Measurements from ENCODE around the gene BMS1. TPM values are rescaled to one million over a fixed set of nuclear protein-coding genes. Genes with fewer than 3 reads are reported as not detected.

BMS1 gene
- total and polyA plus RNA-seq, 8 donors = 4.1 to 9.3 (median 6.9) TPM

DNA sequence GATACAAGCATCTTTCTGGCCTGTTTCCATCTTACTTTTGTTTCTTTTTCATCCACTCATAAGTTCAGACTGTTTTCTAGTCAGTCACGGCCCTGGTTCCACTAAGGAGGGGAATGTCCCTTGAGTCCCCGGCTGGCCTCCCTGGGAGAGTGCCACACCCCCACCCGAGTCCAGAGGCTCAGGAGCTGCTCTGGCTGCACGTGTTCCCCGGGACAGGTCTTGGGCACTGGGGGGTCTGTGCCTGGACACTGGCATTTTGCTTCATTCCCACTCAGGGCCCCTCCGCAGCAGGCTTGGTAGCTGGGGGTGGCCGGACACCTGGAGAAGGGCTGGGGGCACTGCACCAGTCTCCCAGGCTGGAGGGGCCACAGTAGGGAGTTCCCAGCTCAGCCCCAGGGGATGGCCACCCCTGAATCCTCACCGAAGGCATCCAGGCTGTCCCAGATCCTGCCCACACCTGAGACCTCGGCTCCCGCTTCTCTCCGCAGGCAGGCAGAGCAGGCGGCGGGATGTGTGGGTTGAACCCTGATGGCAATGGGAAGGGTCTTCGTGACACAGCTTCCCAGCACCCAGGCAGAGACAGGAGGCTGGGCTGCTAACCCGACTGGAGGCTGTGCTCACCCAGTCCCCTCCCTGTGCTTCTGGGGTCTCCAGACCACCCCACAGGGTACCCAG is 92.3 kb downstream of the BMS1 start:
- TF ChIP-seq, protein P1, sequence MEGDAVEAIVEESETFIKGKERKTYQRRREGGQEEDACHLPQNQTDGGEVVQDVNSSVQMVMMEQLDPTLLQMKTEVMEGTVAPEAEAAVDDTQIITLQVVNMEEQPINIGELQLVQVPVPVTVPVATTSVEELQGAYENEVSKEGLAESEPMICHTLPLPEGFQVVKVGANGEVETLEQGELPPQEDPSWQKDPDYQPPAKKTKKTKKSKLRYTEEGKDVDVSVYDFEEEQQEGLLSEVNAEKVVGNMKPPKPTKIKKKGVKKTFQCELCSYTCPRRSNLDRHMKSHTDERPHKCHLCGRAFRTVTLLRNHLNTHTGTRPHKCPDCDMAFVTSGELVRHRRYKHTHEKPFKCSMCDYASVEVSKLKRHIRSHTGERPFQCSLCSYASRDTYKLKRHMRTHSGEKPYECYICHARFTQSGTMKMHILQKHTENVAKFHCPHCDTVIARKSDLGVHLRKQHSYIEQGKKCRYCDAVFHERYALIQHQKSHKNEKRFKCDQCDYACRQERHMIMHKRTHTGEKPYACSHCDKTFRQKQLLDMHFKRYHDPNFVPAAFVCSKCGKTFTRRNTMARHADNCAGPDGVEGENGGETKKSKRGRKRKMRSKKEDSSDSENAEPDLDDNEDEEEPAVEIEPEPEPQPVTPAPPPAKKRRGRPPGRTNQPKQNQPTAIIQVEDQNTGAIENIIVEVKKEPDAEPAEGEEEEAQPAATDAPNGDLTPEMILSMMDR (IDR thresholded peaks at IDR 0.05) = no peak
- no peak for ATAC-seq
- Histone ChIP-seq H3K27ac (no peak overlapping the region), H3K4me1 (no peaks in the 10 kb centered on the region), H3K36me3 (no peaks in the 10 kb centered on the region), H3K27me3 (no peaks in the 10 kb centered on the region), H3K4me3 (no peak overlapping the region), H3K9me3 (no peaks in the 10 kb centered on the region)
- intact Hi-C loops (cut with DNase I) = loop anchor here in 1 of 3 donors (10.0 kb wide), 1 partner anchor 240 kb away; no protein-coding TSS in a partner anchor
- WGBS, 2 donors = 60 to 65% methylated on average over 13 to 15 of the region's 15 CpGs
- no peak for FAIRE-seq
- no peak for DNase-seq

DNA sequence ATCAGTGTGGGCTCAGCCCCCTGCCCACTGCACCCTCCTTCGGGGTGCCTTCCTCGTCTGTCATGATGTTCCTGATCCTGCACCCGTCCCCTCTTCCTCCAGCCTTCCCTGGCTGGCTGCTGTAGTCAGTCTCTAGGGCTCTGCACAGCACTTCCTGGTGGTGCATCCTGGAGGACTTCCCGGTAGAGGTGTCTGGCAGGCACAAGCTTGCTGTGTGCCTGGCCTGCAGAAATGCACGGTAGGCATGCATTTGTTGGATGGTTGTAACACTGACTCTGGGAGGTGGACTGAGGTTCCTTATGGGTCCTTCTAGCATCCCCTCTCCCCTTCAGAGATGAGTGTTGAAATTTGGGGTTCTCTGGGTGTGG is 92.8 kb downstream of the BMS1 start:
- ATAC-seq (no peak), DNase-seq (no peak), FAIRE-seq (no peak)
- Histone ChIP-seq H3K27me3 (no peaks in the 10 kb centered on the region), H3K4me1 (no peaks in the 10 kb centered on the region), H3K27ac (no peak overlapping the region), H3K4me3 (no peak overlapping the region), H3K36me3 (no peaks in the 10 kb centered on the region), H3K9me3 (no peaks in the 10 kb centered on the region)
- 56 to 77% methylated on average over 4 to 5 of the region's 5 CpGs for WGBS, 2 donors
- intact Hi-C loops (cut with DNase I) = loop anchor here in 1 of 3 donors (10.0 kb wide), 1 partner anchor 239 kb away; no protein-coding TSS in a partner anchor
- TF ChIP-seq, protein P1 (IDR thresholded peaks at IDR 0.05) = no peak

DNA sequence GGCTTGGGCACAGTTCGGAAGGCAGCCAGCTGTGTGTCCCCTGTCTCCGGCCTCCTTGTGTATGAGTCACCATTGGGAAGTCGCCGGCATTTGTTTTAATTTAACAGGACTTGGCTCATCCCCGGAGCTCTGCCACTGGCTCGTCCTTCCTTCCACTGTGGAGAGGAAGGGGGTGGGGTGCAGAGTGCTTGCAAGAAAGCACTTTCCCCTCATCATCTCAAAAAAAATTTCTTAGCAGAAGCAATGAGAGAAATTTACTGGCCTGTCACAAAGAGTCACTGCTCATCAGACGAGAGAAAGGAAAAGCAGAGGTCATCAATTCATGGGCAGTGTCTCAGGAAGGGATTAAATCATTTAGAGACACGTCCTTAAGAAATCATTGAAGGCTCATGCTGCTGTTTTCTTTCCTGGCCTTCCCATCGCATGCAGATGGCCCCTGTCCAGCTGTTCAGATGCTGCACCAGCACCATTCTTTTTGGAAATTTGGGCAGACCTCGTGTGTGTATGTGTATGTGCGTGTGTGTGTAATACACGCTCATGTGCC is 93.3 kb downstream of the BMS1 start:
- ATAC-seq (no peak), FAIRE-seq (no peak)
- WGBS, 2 donors = 32 to 50% methylated on average over 12 of the region's 12 CpGs

DNA sequence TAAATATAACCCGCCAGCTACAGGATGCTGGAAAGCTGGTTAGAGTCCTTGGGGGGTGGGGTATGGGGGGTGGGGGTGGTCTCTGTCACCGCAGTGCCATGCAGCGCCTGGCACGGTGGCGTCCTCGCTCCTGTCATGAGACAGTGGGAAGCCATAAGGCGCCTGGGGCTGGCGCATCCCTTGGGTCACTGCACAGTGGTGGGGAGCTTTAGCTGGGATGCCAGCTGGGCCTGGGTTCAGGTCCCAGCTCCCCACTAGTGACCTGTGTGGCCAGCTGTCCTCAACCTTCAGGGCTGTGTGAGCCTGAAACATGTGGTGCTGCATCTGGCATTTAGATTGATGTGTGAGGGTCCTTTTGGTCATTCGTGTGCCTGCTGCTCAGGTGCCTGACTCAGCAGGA is 93.9 kb downstream of the BMS1 start:
- intact Hi-C loops (cut with DNase I) = loop anchor here in 1 of 3 donors (10.0 kb wide), 1 partner anchor 238 kb away; no protein-coding TSS in a partner anchor
- WGBS, 2 donors = 72 to 84% methylated on average over 9 of the region's 9 CpGs
- Histone ChIP-seq H3K27me3 (no peaks in the 10 kb centered on the region), H3K4me3 (no peak overlapping the region), H3K36me3 (no peaks in the 10 kb centered on the region), H3K9me3 (no peaks in the 10 kb centered on the region), H3K4me1 (no peaks in the 10 kb centered on the region), H3K27ac (no peak overlapping the region)
- TF ChIP-seq, protein P1 (IDR thresholded peaks at IDR 0.05) = no peak
- ATAC-seq (no peak), DNase-seq (no peak), FAIRE-seq (no peak)

More for the DNA sequence above, 93.3 kb downstream of the BMS1 start:
- intact Hi-C loops (cut with DNase I) = loop anchor here in 1 of 3 donors (10.0 kb wide), 1 partner anchor 239 kb away; no protein-coding TSS in a partner anchor
- H3K27ac ChIP-seq = no peak overlapping the region
- no peaks in the 10 kb centered on the region for H3K4me1 ChIP-seq
- no peaks in the 10 kb centered on the region for H3K9me3 ChIP-seq
- no peak for DNase-seq
- H3K36me3 ChIP-seq = no peaks in the 10 kb centered on the region
- TF ChIP-seq, protein P1 (IDR thresholded peaks at IDR 0.05) = no peak
- H3K27me3 ChIP-seq = no peaks in the 10 kb centered on the region
- H3K4me3 ChIP-seq = no peak overlapping the region

DNA sequence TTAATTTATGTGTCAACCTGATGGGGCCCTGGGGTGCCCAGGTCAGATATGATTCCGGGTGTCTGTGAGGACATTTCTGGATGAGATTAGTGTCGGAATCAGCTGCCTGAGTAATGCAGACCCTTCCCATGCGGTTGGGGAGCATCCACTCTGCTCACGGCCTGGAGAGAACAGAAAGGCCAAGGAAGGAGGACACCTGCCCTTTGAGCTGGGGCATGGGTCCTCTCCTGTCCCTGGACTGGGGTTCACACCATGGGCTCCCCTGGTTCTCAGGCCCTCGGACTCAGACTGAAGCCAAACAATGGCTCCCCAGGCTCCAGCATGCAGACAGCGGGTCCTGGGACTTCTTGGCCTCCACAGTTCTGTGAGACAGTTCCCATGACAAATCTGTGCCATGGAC is 94.3 kb downstream of the BMS1 start:
- H3K36me3 ChIP-seq = no peaks in the 10 kb centered on the region
- no peak for ATAC-seq
- no peak for DNase-seq
- H3K9me3 ChIP-seq = no peaks in the 10 kb centered on the region
- H3K4me3 ChIP-seq = no peak overlapping the region
- no peak overlapping the region for H3K27ac ChIP-seq
- TF ChIP-seq, protein P1 (IDR thresholded peaks at IDR 0.05) = no peak
- WGBS, 2 donors = 77 to 78% methylated on average over 6 of the region's 6 CpGs
- no peaks in the 10 kb centered on the region for H3K4me1 ChIP-seq
- H3K27me3 ChIP-seq = no peaks in the 10 kb centered on the region
- FAIRE-seq = no peak
- intact Hi-C loops (cut with DNase I) = loop anchor here in 1 of 3 donors (10.0 kb wide), 1 partner anchor 238 kb away; no protein-coding TSS in a partner anchor

Data from pancreas (tissue), 10 donors.